Activated CD4-positive, alpha-beta T cell treated with anti-CD3 and anti-CD28 coated beads, Interleukin-2, amount 10 ng/mL, durations not matched to agents 24 days and 14 days (primary cell): ENCODE data around the gene ELF4. TPM values are rescaled to one million over a fixed set of nuclear protein-coding genes. Genes with fewer than 3 reads are reported as not detected.

Experiments used
- DNase-seq: peaks from one replicate; pipeline ENCODE4 v3.0.0; 2022
- H3K27ac Mint-ChIP-seq: one replicate; pipeline ENCODE4 v1.8.0; 2022; ENCODE audit warnings: mild to moderate bottlenecking, mixed read lengths
- H3K27me3 Mint-ChIP-seq: one replicate; pipeline ENCODE4 v1.8.0; 2022; ENCODE audit warnings: mixed read lengths
- H3K36me3 Mint-ChIP-seq: one replicate; pipeline ENCODE4 v1.8.0; 2022; ENCODE audit warnings: low read depth, mild to moderate bottlenecking, mixed read lengths
- H3K4me1 Mint-ChIP-seq: one replicate; pipeline ENCODE4 v1.8.0; 2021; ENCODE audit warnings: mixed read lengths
- H3K4me3 Mint-ChIP-seq: one replicate; pipeline ENCODE4 v1.8.0; 2022; ENCODE audit warnings: mild to moderate bottlenecking, moderate library complexity, mixed read lengths
- H3K9me3 Mint-ChIP-seq: one replicate; pipeline ENCODE4 v1.8.0; 2021; ENCODE audit warnings: mixed read lengths
- intact Hi-C: fragments of 100-400 bp; cut with micrococcal nuclease; formaldehyde crosslinking; loops from one replicate; pipeline ENCODE4 v1.15.1; 2023
- total RNA-seq: library from RNA; stranded (reverse); gene quantifications from 2 replicates; pipeline ENCODE4 v1.2.3, GENCODE V29; 2022

Gene ELF4
- total RNA-seq, 1 donor from 2014 or later, result 29.5 TPM

GRCh38 chrX:130084631-130085237, 25.6 kb downstream of the ELF4 start:
- H3K36me3 Mint-ChIP-seq, result peaks cover 8% of the 10 kb centered on the region
- H3K9me3 Mint-ChIP-seq, result no peaks in the 10 kb centered on the region

GRCh38 chrX:130083656-130084382, 26.5 kb downstream of the ELF4 start:
- peak overlapping the region; percentile 93 for H3K27ac Mint-ChIP-seq
- no peaks in the 10 kb centered on the region for H3K9me3 Mint-ChIP-seq
- no peaks in the 10 kb centered on the region for H3K27me3 Mint-ChIP-seq
- peak overlapping the region; percentile 86 for H3K4me3 Mint-ChIP-seq
- peaks cover 53% of the 10 kb centered on the region for H3K4me1 Mint-ChIP-seq
- peak; percentile 66 for DNase-seq
- intact Hi-C loops, result loop anchor here (1.0 to 2.0 kb wide), 2 partner anchors 25 to 89 kb away; no protein-coding TSS in a partner anchor
- peaks cover 10% of the 10 kb centered on the region for H3K36me3 Mint-ChIP-seq

More at GRCh38 chrX:130084631-130085237, 25.6 kb downstream of the ELF4 start:
- Mint-ChIP-seq H3K27ac (peak overlapping the region; percentile 93), H3K27me3 (no peaks in the 10 kb centered on the region), H3K4me3 (peak overlapping the region; percentile 86), H3K4me1 (peaks cover 53% of the 10 kb centered on the region)
- DNase-seq, result peak; percentile 71
- intact Hi-C loops, result loop anchor here (1.0 kb wide), 1 partner anchor 25 kb away; no protein-coding TSS in a partner anchor

- H3K4me1 Mint-ChIP-seq, result peaks cover 52% of the 10 kb centered on the region
Measured at GRCh38 chrX:130083107-130083490, 27.2 kb downstream of the ELF4 start.

GRCh38 chrX:130082244-130083106, 27.8 kb downstream of the ELF4 start:
- Mint-ChIP-seq H3K4me1 (peaks cover 48% of the 10 kb centered on the region), H3K27ac (peak overlapping the region; percentile 86), H3K27me3 (no peaks in the 10 kb centered on the region), H3K9me3 (no peaks in the 10 kb centered on the region), H3K4me3 (peak overlapping the region; percentile 69), H3K36me3 (peaks cover 10% of the 10 kb centered on the region)
- intact Hi-C loops, result loop anchor here (1.0 to 2.0 kb wide), 3 partner anchors 10 to 90 kb away; no protein-coding TSS in a partner anchor
- peak; percentile 94 for DNase-seq

More at GRCh38 chrX:130083107-130083490, 27.2 kb downstream of the ELF4 start:
- peak overlapping the region; percentile 86 for H3K4me3 Mint-ChIP-seq
- H3K27me3 Mint-ChIP-seq, result no peaks in the 10 kb centered on the region
- no peak for DNase-seq
- peak overlapping the region; percentile 93 for H3K27ac Mint-ChIP-seq
- no peaks in the 10 kb centered on the region for H3K9me3 Mint-ChIP-seq
- intact Hi-C loops, result loop anchor here (2.0 kb wide), 1 partner anchor 90 kb away; no protein-coding TSS in a partner anchor
- peaks cover 10% of the 10 kb centered on the region for H3K36me3 Mint-ChIP-seq

GRCh38 chrX:130081421-130082045, 28.8 kb downstream of the ELF4 start:
- intact Hi-C loops, result loop anchor here (1.0 to 2.0 kb wide), 3 partner anchors 11 to 91 kb away; no protein-coding TSS in a partner anchor
- Mint-ChIP-seq H3K27ac (peak overlapping the region; percentile 86), H3K9me3 (no peaks in the 10 kb centered on the region), H3K36me3 (peaks cover 10% of the 10 kb centered on the region), H3K27me3 (no peaks in the 10 kb centered on the region), H3K4me1 (peaks cover 48% of the 10 kb centered on the region), H3K4me3 (peak overlapping the region; percentile 69)
- no peak for DNase-seq

- H3K27me3 Mint-ChIP-seq, result no peaks in the 10 kb centered on the region
- no peaks in the 10 kb centered on the region for H3K9me3 Mint-ChIP-seq
- peaks cover 45% of the 10 kb centered on the region for H3K4me1 Mint-ChIP-seq
- H3K27ac Mint-ChIP-seq, result no peak overlapping the region
- peaks cover 8% of the 10 kb centered on the region for H3K36me3 Mint-ChIP-seq
- intact Hi-C loops, result loop anchor here (1.0 kb wide), 1 partner anchor 111 kb away; no protein-coding TSS in a partner anchor
- no peak overlapping the region for H3K4me3 Mint-ChIP-seq
- DNase-seq, result no peak
Measured at GRCh38 chrX:130080791-130081367, 29.4 kb downstream of the ELF4 start.

GRCh38 chrX:130079824-130080406, 30.4 kb downstream of the ELF4 start:
- intact Hi-C loops, result loop anchor here (1.0 kb wide), 1 partner anchor 112 kb away; no protein-coding TSS in a partner anchor
- Mint-ChIP-seq H3K36me3 (peaks cover 8% of the 10 kb centered on the region), H3K27me3 (no peaks in the 10 kb centered on the region), H3K4me1 (peaks cover 42% of the 10 kb centered on the region), H3K9me3 (no peaks in the 10 kb centered on the region), H3K27ac (peak overlapping the region; percentile 58), H3K4me3 (no peak overlapping the region)
- peak; percentile 85 for DNase-seq

GRCh38 chrX:130075777-130076176, 34.5 kb downstream of the ELF4 start:
- Mint-ChIP-seq H3K27ac (no peak overlapping the region), H3K36me3 (peaks cover 16% of the 10 kb centered on the region), H3K4me1 (peaks cover 8% of the 10 kb centered on the region), H3K9me3 (no peaks in the 10 kb centered on the region), H3K27me3 (no peaks in the 10 kb centered on the region), H3K4me3 (no peak overlapping the region)
- DNase-seq, result no peak
- intact Hi-C loops, result no loop called here

- Mint-ChIP-seq H3K4me3 (no peak overlapping the region), H3K9me3 (no peaks in the 10 kb centered on the region), H3K36me3 (peaks cover 15% of the 10 kb centered on the region), H3K4me1 (no peaks in the 10 kb centered on the region), H3K27me3 (no peaks in the 10 kb centered on the region), H3K27ac (no peak overlapping the region)
- intact Hi-C loops, result no loop called here
- no peak for DNase-seq
Measured at GRCh38 chrX:130072345-130072740, 38.0 kb downstream of the ELF4 start.

- Mint-ChIP-seq H3K4me3 (no peak overlapping the region), H3K9me3 (no peaks in the 10 kb centered on the region), H3K27me3 (no peaks in the 10 kb centered on the region), H3K4me1 (no peaks in the 10 kb centered on the region), H3K36me3 (peaks cover 18% of the 10 kb centered on the region), H3K27ac (no peak overlapping the region)
- DNase-seq, result no peak
- intact Hi-C loops, result no loop called here
Measured at GRCh38 chrX:130071611-130072344, 38.5 kb downstream of the ELF4 start.

- no peak for DNase-seq
- peaks cover 15% of the 10 kb centered on the region for H3K36me3 Mint-ChIP-seq
- no peak overlapping the region for H3K27ac Mint-ChIP-seq
- H3K9me3 Mint-ChIP-seq, result no peaks in the 10 kb centered on the region
- intact Hi-C loops, result no loop called here
- no peak overlapping the region for H3K4me3 Mint-ChIP-seq
- no peaks in the 10 kb centered on the region for H3K4me1 Mint-ChIP-seq
- no peaks in the 10 kb centered on the region for H3K27me3 Mint-ChIP-seq
Measured at GRCh38 chrX:130066975-130067615, 43.2 kb downstream of the ELF4 start.
